Suprapubic skin (tissue), 4 donors: Measurements from ENCODE around the gene IQGAP2. TPM values are rescaled to one million over a fixed set of nuclear protein-coding genes. Genes with fewer than 3 reads are reported as not detected.
"Not testable (repeated sequence)": the region's sequence is repeated elsewhere in the genome, so short reads cannot be mapped to it uniquely, and the experiment has no call there.

Experiments used
- DNase-seq, 2 donors: peaks; one replicate each; pipeline ENCODE4 v3.0.0-alpha.2; 2019; ENCODE audit warnings: low spot score in 2 of 2
- H3K27ac ChIP-seq: fragments of 200-600 bp; sonication (generic); one replicate; pipeline ENCODE4 v1.5.1; 2019
- H3K27me3 ChIP-seq: fragments of 200-600 bp; sonication (generic); one replicate; pipeline ENCODE4 v1.5.1; 2019
- H3K36me3 ChIP-seq: fragments of 200-600 bp; sonication (generic); one replicate; pipeline ENCODE4 v1.5.1; 2019
- H3K4me1 ChIP-seq: fragments of 200-600 bp; sonication (generic); one replicate; pipeline ENCODE4 v1.5.1; 2019
- H3K4me3 ChIP-seq: fragments of 200-600 bp; sonication (generic); one replicate; pipeline ENCODE4 v1.5.1; 2019; ENCODE audit warnings: mild to moderate bottlenecking
- H3K9me3 ChIP-seq: fragments of 200-600 bp; sonication (generic); one replicate; pipeline ENCODE4 v1.5.1; 2019
- CTCF ChIP-seq, 2 donors: fragments of 200-600 bp in 1 of 2; fragments of 450-650 bp in 1 of 2; sonication (generic) in 1 of 2; IDR thresholded peaks; one replicate each; pipeline ENCODE4 v1.5.1; 2016 to 2019; ENCODE audit warnings: antibody characterized with exemption in 2 of 2, mild to moderate bottlenecking in 1 of 2, moderate library complexity in 1 of 2
- EP300 ChIP-seq: sonication (generic); formaldehyde crosslinking; IDR thresholded peaks from one replicate; pipeline ENCODE4 v1.6.1; 2017; ENCODE audit warnings: antibody characterized with exemption
- POLR2A ChIP-seq, 2 donors: fragments of 450-650 bp; IDR thresholded peaks; one replicate each; pipeline ENCODE4 v1.6.1; 2017; ENCODE audit warnings: antibody characterized with exemption in 2 of 2, mild to moderate bottlenecking in 2 of 2, moderate library complexity in 2 of 2
- POLR2AphosphoS5 ChIP-seq, 3 donors: sonication (generic); formaldehyde crosslinking; IDR thresholded peaks; one replicate each; pipeline ENCODE4 v1.6.1; 2017; ENCODE audit warnings: antibody characterized with exemption in 3 of 3
- WGBS: methylation state at CpG from one replicate; pipeline ENCODE4 v1.1.5; 2018; 5-methylcytosine and 5-hydroxymethylcytosine counted together
- total RNA-seq, 4 donors: library from RNA; depleted of rRNA; stranded (reverse); fragments of >200 nt; gene quantifications; one replicate each; pipeline ENCODE4 v1.1.0, GENCODE V29; 2016

IQGAP2 gene
- total RNA-seq, 4 donors from 2014 or later, result 10.1 to 49.0 (median 12.8) TPM

- Histone ChIP-seq H3K4me3 (no peak overlapping the region), H3K36me3 (no peaks in the 10 kb centered on the region), H3K9me3 (no peaks in the 10 kb centered on the region), H3K27me3 (no peaks in the 10 kb centered on the region), H3K4me1 (peaks cover 33% of the 10 kb centered on the region), H3K27ac (peak overlapping the region; percentile 80)
- no peak for DNase-seq
- TF ChIP-seq POLR2A (IDR thresholded peaks at IDR 0.05), result no peak
- TF ChIP-seq EP300, result no peak
- no peak for TF ChIP-seq POLR2AphosphoS5 (IDR thresholded peaks at IDR 0.05)
- no peak for TF ChIP-seq CTCF (IDR thresholded peaks at IDR 0.05)
- WGBS, result 66% methylated on average over 8 of the region's 8 CpGs
Measured at GRCh38 chr5:76546497-76547102, 143.5 kb downstream of the IQGAP2 start.

GRCh38 chr5:76547242-76547890 is 144.3 kb downstream of the IQGAP2 start:
- H3K4me1 ChIP-seq, result peaks cover 29% of the 10 kb centered on the region
- no peaks in the 10 kb centered on the region for H3K36me3 ChIP-seq
- no peaks in the 10 kb centered on the region for H3K9me3 ChIP-seq
- WGBS, result 23% methylated on average over 4 of the region's 4 CpGs
- H3K27ac ChIP-seq, result peak overlapping the region; percentile 80
- H3K27me3 ChIP-seq, result no peaks in the 10 kb centered on the region
- DNase-seq, result no peak
- no peak for TF ChIP-seq POLR2AphosphoS5 (IDR thresholded peaks at IDR 0.05)
- no peak for TF ChIP-seq POLR2A (IDR thresholded peaks at IDR 0.05)
- no peak for TF ChIP-seq EP300
- no peak for TF ChIP-seq CTCF (IDR thresholded peaks at IDR 0.05)
- peak overlapping the region; percentile 22 for H3K4me3 ChIP-seq

- peak overlapping the region; percentile 22 for H3K4me3 ChIP-seq
- H3K9me3 ChIP-seq, result no peaks in the 10 kb centered on the region
- DNase-seq, result no peak
- WGBS, result 84% methylated on average over 3 of the region's 3 CpGs
- peaks cover 24% of the 10 kb centered on the region for H3K4me1 ChIP-seq
- H3K27me3 ChIP-seq, result no peaks in the 10 kb centered on the region
- TF ChIP-seq CTCF (IDR thresholded peaks at IDR 0.05) (no peak), EP300 (no peak), POLR2A (IDR thresholded peaks at IDR 0.05) (no peak), POLR2AphosphoS5 (IDR thresholded peaks at IDR 0.05) (no peak)
- H3K36me3 ChIP-seq, result no peaks in the 10 kb centered on the region
- peak overlapping the region; percentile 80 for H3K27ac ChIP-seq
Measured at GRCh38 chr5:76547891-76548524, 144.9 kb downstream of the IQGAP2 start.

- peaks cover 21% of the 10 kb centered on the region for H3K4me1 ChIP-seq
- H3K9me3 ChIP-seq, result no peaks in the 10 kb centered on the region
- no peaks in the 10 kb centered on the region for H3K27me3 ChIP-seq
- no peak for DNase-seq
- H3K36me3 ChIP-seq, result no peaks in the 10 kb centered on the region
- H3K27ac ChIP-seq, result peak overlapping the region; percentile 80
- 92% methylated on average over 3 of the region's 3 CpGs for WGBS
- no peak overlapping the region for H3K4me3 ChIP-seq
- TF ChIP-seq EP300, result no peak
- TF ChIP-seq POLR2A (IDR thresholded peaks at IDR 0.05), result no peak
- no peak for TF ChIP-seq CTCF (IDR thresholded peaks at IDR 0.05)
- no peak for TF ChIP-seq POLR2AphosphoS5 (IDR thresholded peaks at IDR 0.05)
Measured at GRCh38 chr5:76548525-76549229, 145.6 kb downstream of the IQGAP2 start.

GRCh38 chr5:76550881-76551280 is 147.8 kb downstream of the IQGAP2 start:
- not testable (repeated sequence) for H3K27ac ChIP-seq, H3K4me3 ChIP-seq, DNase-seq, H3K27me3 ChIP-seq, H3K9me3 ChIP-seq, H3K36me3 ChIP-seq
- peaks cover 14% of the 10 kb centered on the region for H3K4me1 ChIP-seq
- WGBS, result 98% methylated on average over 11 of the region's 34 CpGs
